Cortex of kidney (tissue), 1 donor: ENCODE measurements around the gene IL31.

Experiments
- DNase-seq: peaks from one replicate; lab custom pipeline; 2025; lab: John Stamatoyannopoulos, UW

IL31 gene

DNA sequence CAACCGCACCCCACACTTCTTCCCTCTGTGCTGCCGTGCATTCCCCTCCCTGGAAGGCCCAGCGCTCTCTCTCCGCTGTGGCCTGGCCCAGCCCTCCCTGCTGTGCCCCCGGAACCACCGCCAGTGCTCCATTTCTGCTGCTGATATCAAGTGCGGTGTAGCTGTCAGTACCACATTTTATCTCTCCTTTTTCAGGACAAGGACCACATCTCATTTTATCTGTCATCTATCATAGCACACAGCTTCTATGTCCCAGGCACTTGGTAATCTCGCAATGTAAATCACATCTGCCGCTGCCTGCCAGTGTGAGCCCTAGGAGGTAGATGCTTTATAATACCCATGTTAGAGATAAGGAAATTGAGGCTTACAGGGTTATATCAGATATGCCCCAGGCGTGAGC lies 18.3 kb downstream of the IL31 start:
- no peak for DNase-seq

DNA sequence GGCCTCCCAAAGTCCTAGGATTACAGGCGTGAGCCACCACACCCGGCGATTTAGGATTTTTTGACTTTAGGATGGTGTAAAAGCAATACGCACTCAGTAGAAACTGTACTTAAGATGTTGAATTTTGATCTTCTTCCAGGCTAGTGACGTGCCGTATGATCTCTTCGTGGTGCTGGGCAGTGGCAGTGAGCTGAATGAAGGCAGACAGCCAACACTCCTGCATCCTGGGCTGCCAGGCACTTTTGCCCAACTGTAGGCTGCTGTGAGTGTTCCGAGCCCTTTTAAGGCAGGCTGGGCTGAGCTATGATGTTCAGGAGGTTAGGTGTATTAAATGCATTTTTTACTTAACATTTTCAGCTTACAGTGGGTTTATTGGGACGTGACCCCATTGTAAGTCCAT lies 21.3 kb downstream of the IL31 start:
- DNase-seq = no peak

DNA sequence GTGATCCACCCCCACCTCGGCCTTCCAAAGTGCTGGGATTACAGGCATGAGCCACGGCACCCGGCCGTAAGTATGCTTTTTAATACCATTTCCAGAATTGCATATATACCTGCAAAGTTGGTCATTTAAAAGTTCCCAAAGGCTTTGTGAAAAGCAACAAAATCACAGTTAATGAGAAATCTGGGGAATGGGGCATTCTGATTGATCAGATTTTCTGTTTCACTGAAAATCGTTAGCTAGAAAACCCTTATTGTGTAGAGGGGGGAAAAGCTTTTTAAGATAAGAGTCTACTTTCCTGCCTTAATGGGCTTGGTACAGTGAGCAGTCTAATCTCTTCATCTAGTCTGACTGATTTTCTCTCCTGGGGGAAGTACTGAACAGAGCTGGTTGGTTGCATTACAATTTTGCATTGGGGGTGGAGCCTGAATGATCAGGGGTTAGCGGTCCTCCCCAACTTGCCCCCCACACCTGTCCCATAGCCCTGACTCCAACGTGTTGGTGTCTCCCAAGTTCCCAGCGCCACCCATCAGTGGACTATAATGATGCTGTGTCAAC lies 23.8 kb downstream of the IL31 start:
- DNase-seq = no peak

DNA sequence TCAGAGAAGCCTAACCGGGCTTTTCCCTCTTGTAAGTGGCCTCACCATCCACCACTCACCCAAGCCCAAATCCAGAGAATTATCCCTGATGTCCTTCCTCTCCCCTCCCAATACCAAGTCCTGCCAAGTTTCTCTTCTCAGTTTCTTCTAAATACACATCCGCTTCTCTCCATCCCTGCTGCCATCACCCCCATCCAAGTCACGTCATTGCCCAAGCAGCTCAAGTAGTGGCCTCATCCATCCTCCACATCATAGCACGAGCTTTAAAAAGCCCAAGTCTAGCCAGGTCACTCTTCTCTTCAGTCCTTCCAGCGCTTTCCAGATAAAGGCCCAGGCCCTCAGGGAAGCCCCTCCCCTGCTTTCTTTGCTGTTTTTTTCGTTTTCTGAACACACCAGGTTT lies 25.4 kb downstream of the IL31 start:
- no peak for DNase-seq

DNA sequence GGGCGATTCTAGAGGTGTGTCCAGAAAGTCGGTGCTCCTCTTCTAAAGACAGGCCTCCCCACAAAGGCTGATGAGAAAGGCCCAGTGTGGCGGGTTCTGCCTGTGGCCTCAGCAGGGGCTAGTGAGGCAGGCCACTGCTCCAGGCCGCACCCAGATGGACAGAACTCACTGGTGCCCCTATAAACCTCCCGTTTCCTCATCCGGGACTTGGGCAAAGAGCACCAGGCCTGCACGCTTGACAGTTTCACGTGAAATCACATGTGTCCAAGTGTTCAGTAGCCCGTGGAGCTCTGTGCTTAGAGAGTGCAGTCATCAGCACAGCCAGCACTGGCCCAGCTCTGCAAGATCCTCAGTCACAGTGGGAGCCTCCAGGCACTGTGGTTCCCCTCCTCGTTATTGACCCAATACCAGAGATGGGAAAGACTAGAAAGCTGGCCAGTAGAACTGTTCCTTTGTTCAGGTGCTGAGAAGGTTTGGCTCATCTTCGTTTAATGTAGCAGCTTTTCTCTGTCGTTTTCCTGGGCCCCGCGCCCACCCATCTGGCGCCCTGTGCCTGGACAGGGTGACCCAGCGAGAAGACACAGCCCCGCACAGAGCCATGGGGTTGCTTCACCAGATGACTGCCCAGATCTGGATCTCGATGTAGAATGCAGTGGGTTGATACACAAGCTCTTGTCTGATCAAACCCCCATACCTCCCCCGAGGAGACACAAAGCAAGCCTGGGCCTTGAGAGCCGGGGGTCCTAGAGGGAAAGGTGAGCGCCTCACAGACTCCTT lies 26.3 kb downstream of the IL31 start:
- no peak for DNase-seq

DNA sequence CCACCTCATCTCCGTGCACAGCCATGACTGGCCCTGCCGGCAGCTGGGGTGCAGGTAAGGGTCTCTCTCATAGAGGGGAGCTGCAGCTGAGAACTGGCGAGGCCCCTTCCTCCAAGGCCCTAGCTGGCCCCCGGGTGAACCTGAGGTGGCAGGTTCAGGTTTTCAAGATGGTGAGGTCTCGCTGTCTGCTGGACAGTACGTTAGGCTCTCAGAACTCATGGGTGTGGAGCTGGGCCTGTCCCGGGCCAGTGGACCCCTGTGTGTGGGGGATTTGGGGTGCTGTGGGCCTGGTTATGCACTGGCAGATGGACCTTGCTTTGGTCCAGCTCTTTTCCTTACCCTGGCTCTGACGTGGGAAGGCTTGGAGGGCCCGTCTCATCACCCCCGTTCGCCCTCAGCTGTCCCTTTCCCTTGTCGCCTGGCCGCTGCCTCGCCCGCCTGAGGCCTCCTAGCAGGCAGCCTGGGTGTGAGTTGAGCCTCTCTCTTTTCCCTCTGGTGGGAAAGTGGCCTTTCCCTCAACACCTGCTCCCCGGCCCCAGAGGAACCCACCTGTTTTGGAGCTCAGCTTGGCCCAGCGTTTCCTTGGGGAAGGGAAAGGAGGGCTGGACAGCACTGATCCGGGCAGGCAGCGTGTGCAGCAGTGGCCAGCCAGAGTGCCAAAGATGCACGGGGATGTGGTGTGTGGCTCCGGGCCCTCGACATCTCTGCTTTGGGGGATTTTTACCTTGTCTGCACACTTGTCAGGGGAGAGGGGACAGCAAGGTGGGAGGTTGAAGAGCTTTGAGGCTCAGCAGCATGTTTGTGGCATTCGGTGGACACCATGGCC lies 28.3 kb downstream of the IL31 start:
- DNase-seq = no peak

DNA sequence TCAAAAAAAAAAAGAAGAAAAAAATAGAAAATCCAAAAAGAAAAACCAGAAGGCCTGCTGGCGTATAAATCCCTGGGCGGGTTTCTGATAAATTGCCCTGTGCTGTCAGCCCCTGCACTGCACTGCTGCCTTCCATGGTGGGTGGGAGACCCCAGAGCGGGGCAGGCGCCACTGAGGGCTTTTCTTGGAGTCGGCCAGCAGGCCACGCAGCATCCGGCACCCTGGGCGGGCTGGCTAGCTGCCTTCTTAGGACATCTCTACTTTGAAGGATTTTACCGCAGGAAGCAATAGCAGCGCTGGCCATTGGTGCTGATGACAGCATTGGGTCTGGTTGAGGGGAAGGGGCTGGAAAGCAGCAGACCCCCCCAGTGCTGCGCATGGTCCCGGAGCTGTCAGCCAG lies 29.1 kb downstream of the IL31 start:
- no peak for DNase-seq

DNA sequence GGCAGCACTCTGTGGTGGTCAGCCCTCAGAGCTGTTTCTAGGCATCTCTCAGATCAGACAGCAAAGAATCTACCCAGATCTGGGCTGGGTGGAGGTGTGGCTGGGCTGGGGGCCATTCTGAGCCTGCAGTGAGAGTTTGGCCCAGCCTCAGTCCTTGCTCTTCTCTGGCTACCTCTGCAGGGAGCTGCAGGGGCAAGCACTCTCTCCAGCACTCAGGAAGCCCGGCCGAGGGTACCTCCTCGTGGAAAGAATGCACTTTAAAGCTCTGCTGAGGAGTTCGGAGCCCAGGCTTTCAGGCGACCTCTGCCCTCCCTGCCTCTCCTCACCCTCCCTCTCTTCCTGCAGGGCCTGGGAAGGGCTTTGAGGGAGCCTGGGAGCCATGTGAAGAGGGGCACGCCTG lies 31.2 kb downstream of the IL31 start:
- DNase-seq = no peak

DNA sequence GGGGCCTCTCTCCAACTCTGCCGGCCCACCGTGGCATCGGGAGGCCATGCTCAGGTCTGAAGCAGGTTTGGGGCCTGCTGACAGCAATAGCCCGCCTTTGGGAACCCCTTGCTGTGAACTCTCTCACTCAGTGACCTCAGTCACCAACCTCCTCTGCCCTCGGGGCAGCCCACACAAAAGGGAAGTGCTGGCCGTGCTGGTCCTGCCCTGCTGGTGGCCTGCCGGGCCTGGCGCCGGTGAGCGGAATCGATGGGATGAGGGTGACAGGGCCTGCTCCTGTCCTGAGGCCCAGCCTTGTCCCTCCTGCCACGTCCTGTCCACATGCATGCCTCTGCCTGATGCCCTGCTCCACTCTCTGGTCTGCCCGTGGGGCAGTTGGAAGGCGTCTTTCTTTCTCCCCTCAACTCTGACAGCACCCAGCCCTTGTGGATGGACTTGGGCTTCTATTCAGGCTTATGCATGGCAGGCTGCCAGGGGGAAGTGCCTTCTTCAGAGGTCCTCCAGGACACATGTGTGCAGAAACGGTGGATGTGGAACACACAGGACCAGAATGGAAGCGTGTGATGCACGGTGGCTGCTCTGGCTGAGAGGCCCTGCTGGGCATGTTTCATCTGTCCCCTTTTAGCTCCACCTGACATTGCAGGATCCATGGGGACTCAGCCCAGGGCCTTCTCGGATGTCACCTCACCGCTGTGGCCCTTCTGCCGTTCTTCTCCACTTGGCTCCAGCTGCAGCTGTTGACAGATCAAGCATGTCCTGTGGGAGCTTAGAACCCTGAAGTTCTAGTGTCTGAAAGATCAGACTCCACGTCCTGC lies 31.9 kb downstream of the IL31 start:
- no peak for DNase-seq

DNA sequence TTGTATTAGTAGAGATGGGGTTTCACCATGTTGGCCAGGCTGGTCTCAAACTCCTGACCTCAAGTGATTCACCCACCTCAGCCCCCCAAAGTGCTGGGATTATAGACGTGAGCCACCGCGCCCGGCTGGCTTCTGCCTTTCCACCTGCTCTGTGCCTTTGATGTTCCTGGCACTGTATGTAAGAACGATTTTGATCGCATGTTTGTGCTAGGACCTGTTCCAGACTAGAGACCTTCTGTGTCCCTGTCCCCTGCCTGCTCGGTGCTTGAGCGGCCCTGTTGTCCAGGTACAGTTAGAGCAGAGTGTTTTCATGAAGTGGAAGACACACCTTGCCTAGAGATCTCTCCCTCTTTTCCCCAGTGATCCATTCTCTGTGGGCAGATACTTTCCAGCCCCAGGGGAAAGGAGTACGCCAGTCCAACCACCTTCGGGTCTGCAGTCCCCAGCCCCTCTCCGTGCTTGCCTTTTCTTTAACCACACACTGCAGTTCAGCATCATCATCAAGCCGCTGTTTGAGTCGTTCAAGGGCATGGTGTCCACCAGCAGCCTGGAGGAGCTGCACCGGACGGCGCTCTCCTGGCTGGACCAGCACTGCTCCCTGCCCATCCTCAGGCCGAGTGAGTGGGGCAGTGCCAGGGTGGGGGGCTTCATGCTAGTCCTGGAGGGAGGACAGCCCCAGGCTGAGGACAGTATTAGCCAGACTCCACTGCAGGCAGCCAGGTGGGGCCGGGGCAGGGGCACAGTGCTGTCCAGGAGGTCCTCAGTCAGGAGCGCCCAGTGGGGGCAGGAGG lies 33.4 kb downstream of the IL31 start:
- no peak for DNase-seq

DNA sequence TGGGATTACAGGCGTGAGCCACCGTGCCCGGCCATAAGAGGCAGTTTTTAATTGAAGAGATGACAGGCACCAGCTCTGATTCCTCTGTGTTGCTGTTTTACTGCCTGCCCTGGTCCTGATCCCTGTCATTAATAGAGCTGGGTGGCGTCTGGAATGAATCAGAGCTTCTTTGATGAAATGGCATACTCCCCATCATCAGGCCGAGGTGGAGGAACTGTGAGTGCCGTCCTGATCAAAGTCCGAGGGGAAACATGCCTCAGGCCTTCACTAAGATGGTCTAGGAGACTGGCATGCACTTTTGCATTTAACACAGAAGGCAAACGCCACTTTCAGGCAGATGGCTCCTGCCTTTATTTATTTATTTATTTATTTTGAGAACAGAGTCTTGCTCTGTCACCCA lies 34.1 kb downstream of the IL31 start:
- DNase-seq = no peak

DNA sequence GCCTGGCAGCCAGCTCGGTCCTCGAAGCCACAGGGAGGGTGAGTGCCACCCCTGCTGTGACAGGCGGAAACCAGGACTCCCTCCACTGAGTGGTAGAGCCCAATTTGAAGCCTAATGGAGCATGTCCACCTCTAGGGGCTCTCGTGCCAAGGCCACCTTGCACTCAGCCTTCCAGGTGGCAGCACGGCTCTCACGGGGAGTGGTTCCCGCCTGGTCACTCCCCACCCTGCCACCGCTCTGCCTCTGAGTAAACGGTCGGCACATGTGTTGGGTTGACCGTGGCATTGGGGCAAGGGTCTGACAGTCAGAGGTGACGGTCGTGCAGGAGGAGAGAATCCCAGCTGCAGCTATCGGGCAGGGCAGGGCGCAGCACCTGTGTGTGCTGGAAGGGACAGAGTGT lies 34.8 kb downstream of the IL31 start:
- DNase-seq = no peak

DNA sequence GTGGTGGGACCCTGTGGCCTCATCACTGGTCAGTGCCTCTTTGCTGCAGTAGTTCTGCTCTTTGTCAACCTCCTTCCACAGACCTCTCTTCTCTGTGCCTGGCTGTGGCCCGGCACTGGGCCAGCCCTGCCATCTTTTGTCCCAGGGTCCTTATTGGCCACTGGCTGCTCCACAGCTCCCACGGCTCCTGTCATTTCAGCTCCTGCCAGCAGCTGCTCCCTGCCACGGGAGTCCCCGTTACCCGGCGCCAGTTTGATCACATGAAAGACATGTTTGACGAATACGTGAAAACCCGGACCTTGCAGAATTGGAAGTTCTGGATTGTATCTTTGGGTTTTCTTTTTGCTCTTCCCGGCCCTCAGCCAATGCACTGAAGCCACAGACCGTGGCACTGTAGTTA lies 35.4 kb downstream of the IL31 start:
- no peak for DNase-seq

DNA sequence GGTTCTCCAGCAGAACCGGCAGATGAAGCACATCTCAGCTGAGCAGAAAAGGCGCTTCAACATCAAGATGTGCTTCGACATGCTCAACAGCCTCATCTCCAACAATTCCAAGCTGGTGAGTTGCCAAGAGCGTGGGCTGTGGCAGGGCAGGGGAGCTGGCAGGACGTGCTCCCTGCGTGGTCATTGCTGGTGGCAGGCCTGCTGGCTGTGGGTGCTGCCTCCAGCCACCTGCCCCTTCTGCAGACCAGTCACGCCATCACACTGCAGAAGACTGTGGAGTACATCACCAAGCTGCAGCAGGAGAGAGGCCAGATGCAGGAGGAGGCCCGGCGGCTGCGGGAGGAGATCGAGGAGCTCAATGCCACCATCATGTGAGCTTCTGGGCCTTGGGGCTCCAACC lies 35.8 kb downstream of the IL31 start:
- no peak for DNase-seq

DNA sequence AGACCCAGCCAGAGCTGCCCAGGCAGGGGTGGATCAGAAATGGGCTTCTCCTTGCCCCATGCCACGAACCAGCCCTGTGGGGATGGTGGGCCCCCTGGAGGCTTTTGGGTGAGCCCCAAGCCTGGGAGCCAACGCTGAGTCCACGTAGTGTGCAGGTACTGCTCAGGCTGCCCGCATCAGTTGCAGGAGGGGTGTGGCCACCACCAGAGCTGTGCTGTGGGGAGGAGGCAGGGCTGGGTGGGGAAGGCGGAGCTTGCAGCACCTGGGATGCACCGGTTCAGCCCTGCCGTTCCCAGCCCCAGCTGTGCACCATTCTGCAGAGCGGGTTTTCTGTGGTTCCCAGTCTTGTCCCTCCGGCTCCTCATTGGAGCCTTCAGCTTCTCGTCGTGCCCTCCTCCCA lies 36.3 kb downstream of the IL31 start:
- DNase-seq = no peak

DNA sequence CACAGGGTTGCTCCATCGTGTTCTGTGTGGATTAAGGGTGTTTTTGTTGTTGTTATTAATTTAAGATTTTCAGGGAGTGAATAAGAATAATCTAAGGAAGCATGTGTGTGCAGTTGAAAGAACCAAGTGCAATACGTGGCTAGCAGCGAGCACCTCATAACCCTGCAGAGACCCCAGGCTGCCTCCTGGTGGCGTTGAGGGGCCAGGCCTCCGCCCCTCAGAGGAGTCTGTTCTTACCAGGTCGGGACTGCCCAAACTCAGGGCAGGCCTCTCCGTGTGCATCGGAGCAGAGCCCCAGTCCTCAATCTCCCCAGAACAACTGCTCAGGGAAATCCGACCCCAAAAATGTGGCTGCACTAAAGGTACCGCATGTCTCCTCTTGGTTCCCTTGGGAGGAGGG lies 36.8 kb downstream of the IL31 start:
- DNase-seq = no peak

DNA sequence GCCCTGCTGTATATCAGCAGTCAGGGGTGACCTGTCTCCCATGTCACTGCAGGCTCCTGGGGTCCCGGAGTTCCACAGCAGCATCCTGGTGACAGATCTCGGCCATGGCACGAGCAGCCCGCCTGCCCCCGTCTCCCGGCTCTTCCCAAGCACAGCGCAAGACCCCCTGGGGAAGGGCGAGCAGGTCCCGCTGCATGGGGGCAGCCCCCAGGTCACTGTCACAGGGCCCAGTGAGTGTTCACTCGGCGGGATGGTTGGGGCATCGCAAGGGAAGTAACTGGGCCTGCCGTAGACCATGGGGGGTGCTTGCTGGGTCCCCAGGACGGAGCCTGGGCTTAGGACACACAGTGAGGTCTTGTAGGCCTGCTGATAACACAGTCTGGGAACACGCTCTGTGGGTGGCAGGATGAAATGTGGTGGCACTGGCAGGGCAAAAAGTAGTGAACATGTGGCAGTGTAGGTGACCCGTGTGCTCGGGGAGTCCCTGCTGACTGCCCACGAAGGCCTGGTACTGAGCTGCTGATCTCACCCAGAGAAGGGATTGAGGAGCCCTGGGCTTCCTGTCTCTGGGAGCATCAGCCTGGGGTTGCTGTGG lies 38.5 kb downstream of the IL31 start:
- DNase-seq = no peak

DNA sequence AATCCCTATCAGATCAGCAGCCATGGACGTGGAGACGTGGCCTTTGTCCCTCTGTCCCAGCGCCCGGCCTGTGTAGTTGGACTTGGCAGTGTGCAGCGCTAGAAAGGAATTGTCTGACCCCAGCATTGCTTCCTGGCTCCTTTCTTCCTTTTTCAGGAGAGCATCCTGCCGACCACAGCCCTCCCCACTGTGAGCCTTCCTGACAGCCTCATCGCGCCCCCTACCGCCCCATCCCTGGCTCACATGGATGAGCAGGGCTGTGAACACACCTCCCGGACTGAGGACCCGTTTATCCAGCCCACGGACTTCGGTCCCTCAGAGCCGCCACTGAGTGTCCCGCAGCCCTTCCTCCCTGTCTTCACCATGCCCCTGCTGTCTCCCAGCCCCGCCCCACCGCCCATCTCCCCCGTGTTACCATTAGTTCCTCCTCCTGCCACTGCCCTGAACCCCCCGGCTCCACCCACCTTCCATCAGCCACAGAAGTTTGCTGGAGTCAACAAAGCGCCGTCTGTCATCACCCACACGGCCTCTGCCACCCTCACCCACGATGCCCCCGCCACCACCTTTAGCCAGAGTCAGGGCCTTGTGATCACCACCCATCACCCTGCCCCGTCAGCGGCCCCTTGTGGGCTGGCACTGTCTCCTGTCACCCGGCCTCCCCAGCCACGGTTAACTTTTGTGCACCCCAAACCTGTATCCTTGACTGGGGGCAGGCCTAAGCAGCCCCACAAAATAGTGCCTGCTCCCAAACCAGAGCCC lies 40.6 kb downstream of the IL31 start:
- no peak for DNase-seq

DNA sequence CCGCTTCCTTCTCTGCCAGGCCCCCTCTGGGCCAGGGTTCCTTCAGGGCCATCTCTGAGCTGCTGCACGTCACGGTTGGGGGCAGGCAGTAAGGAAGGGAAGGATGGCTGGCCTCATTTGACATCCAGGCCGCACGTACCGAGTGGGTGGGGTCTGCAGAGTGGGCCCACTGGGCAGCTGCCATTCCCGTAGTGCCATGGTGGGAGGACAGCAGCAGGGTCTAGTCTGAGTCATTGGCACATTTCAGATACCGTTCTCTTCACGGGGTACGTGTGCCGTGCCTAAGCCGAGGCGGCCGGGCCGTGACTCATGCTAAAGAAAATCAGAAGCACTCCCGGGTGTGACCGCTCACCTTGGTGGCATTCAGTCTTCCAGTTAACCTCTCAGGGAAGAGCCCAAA lies 43.9 kb downstream of the IL31 start:
- DNase-seq = no peak

DNA sequence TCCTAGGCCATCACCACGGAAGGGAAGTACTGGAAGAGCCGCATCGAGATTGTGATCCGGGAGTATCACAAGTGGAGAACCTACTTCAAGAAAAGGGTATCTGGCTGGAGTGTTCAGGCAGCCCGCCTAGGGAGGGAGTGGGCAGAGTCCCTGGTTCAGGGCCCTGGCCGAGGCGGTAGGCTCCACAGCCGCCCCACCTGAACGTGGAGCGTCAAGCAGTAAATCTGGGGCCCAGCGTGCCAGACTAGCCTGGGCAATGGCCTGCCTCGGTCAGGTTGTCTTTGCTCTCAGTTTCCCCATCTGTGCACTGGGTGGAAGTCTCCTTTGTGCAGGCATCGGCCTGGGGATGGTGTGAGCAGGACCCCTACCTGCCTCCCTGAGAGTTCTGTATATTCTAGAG lies 44.9 kb downstream of the IL31 start:
- DNase-seq = no peak
